Myocyte (in vitro differentiated cells): ENCODE measurements around the gene APOL6. TPM values are rescaled to one million over a fixed set of nuclear protein-coding genes. Genes with fewer than 3 reads are reported as not detected.
"Not testable (repeated sequence)": the region's sequence is repeated elsewhere in the genome, so short reads cannot be mapped to it uniquely, and the experiment has no call there.

Source experiments
- DNase-seq: peaks from one replicate; pipeline ENCODE4 v3.0.0-alpha.2; 2012; ENCODE audit warnings: low read depth
- total RNA-seq: library from RNA; depleted of rRNA; stranded (reverse); fragments of >200 nt; gene quantifications from 2 replicates; pipeline ENCODE4 v1.2.3, GENCODE V29; 2014

The APOL6 gene
- total RNA-seq, 1 donor from 2014 or later, result 7.0 TPM

- peak; percentile 80 for DNase-seq
Observed at GRCh38 chr22:35617137-35617755, 31.0 kb upstream of the APOL6 start, which contains the start of gene MB. Gene MB, minus strand, starts transcription at chr22:35617329. Its CDS starts 72 bp downstream, at chr22:35617257.

GRCh38 chr22:35618427-35619223 is 29.6 kb upstream of the APOL6 start:
- DNase-seq, result no peak

- DNase-seq, result no peak
Observed at GRCh38 chr22:35619336-35620094, 28.7 kb upstream of the APOL6 start.

- peak; percentile 78 for DNase-seq
Observed at GRCh38 chr22:35620624-35621251, 27.5 kb upstream of the APOL6 start.

- DNase-seq, result no peak
Observed at GRCh38 chr22:35621451-35621850, 26.8 kb upstream of the APOL6 start.

GRCh38 chr22:35622191-35622913 is 25.9 kb upstream of the APOL6 start:
- DNase-seq, result peak; percentile 94

- DNase-seq, result not testable (repeated sequence)
Observed at GRCh38 chr22:35623885-35624284, 24.4 kb upstream of the APOL6 start.

GRCh38 chr22:35624547-35624946 is 23.7 kb upstream of the APOL6 start:
- no peak for DNase-seq

- DNase-seq, result no peak
Observed at GRCh38 chr22:35625763-35626432, 22.3 kb upstream of the APOL6 start.

GRCh38 chr22:35627267-35628041 is 20.8 kb upstream of the APOL6 start:
- peak; percentile 87 for DNase-seq

GRCh38 chr22:35628732-35629131 is 19.5 kb upstream of the APOL6 start:
- no peak for DNase-seq

GRCh38 chr22:35629406-35630216 is 18.6 kb upstream of the APOL6 start:
- peak; percentile 99 for DNase-seq

GRCh38 chr22:35630387-35630793 is 17.9 kb upstream of the APOL6 start:
- peak; percentile 64 for DNase-seq

- DNase-seq, result no peak
Observed at GRCh38 chr22:35630891-35631290, 17.4 kb upstream of the APOL6 start.

GRCh38 chr22:35631597-35631996 is 16.6 kb upstream of the APOL6 start:
- peak; percentile 38 for DNase-seq

- DNase-seq, result no peak
Observed at GRCh38 chr22:35632935-35633334, 15.3 kb upstream of the APOL6 start.

- no peak for DNase-seq
Observed at GRCh38 chr22:35633520-35633919, 14.7 kb upstream of the APOL6 start.

GRCh38 chr22:35634015-35634414 is 14.2 kb upstream of the APOL6 start:
- peak; percentile 75 for DNase-seq
